Astrocyte of the cerebellum (primary cell): ENCODE results near the gene NEO1.

Experiments used
- DNase-seq: peaks from one replicate; pipeline ENCODE4 v3.0.0-alpha.2; 2011; ENCODE audit warnings: low read depth
- H3K4me3 ChIP-seq: 2 replicates; pipeline ENCODE4 v1.5.1; 2011; ENCODE audit warnings: mild to moderate bottlenecking, low read depth, low read length, moderate library complexity
- in situ Hi-C: cut with HindIII; loops from 2 replicates; pipeline ENCODE4 v1.10.0; 2017; ENCODE audit warnings: low sequenced_read_pairs
- TF ChIP-seq, protein P1 (sequence below): IDR thresholded peaks from 2 replicates; pipeline ENCODE4 v1.5.1; 2012; ENCODE audit warnings: low read length, low read depth, moderate library complexity, mild to moderate bottlenecking; ENCODE audit errors: missing control alignments

The NEO1 gene

DNA sequence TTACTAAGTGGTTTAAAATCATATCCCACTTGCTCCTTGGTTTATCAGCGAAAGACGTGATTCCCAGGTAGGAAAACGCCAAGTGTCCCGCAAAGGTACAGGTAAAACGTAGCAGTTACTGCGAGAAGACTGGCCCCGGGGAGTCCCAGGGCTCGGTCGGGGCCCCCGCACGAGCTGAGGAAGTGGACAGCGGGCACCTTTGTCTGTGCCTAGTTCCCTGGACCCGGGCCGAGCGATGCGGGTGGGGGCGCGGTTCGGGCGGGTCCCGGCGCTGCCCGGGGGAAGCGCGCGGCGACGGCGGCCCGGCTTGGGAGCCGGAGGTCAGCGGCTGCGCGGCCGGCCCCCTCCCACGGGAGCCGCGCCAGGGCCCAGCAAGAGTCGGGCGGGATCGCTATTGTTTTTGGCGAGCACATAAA, 864 bp upstream of the NEO1 start:
- TF ChIP-seq, protein P1, sequence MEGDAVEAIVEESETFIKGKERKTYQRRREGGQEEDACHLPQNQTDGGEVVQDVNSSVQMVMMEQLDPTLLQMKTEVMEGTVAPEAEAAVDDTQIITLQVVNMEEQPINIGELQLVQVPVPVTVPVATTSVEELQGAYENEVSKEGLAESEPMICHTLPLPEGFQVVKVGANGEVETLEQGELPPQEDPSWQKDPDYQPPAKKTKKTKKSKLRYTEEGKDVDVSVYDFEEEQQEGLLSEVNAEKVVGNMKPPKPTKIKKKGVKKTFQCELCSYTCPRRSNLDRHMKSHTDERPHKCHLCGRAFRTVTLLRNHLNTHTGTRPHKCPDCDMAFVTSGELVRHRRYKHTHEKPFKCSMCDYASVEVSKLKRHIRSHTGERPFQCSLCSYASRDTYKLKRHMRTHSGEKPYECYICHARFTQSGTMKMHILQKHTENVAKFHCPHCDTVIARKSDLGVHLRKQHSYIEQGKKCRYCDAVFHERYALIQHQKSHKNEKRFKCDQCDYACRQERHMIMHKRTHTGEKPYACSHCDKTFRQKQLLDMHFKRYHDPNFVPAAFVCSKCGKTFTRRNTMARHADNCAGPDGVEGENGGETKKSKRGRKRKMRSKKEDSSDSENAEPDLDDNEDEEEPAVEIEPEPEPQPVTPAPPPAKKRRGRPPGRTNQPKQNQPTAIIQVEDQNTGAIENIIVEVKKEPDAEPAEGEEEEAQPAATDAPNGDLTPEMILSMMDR = no peak
- H3K4me3 ChIP-seq = peak overlapping the region; percentile 71
- in situ Hi-C loops = no loop called here
- no peak for DNase-seq

DNA sequence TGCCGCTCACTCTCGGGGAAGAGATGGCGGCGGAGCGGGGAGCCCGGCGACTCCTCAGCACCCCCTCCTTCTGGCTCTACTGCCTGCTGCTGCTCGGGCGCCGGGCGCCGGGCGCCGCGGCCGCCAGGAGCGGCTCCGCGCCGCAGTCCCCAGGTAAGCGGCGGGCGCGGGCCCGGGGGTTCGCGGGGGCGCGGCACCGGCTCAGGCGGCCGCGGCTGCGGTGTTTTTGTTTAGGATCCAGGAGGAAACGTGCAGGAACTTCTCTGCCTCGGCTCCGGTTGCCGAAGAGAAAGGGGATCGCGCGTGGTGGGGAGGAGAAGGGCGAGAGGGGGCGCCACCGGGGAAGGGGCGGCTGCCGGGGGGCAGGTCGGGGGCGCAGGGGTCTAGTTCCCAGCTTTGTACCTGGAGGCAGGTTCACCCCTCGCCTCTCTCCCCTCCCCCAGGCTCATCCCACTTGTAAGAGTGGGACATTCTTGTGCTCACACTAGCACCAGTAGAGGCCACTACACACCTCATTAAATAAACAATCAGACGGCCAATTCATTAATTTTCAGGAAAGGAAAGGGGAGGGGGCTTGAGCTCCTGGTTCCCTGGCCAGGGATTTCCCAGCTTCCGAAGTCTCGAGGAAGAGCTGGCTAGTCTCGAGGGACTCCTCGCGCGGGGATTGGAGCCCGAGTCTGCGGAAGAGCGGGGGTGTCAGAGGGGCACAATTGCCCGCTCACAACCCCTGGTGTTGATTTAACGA, 562 bp downstream of the NEO1 start:
- TF ChIP-seq, protein P1 = peak; percentile 42
- DNase-seq = peak; percentile 27
- in situ Hi-C loops = no loop called here
- H3K4me3 ChIP-seq = peak overlapping the region; percentile 71

DNA sequence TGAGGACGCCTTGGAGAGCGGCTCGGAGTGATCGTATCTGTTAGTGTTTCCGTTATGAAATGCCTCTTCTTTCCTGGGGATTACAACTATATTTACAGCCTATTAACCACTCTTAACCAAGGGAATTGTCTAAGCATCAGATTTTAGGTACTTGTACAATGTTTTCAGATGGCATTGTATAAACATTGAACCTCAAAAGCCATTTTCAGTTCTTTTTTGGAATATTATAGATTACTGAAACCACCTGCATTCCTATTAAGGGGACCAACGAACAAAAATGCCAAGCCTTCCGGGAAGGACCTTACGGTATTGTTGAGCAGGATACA, 1.1 kb downstream of the NEO1 start:
- peak overlapping the region; percentile 71 for H3K4me3 ChIP-seq
- TF ChIP-seq, protein P1 = no peak
- in situ Hi-C loops = no loop called here
- DNase-seq = no peak

DNA sequence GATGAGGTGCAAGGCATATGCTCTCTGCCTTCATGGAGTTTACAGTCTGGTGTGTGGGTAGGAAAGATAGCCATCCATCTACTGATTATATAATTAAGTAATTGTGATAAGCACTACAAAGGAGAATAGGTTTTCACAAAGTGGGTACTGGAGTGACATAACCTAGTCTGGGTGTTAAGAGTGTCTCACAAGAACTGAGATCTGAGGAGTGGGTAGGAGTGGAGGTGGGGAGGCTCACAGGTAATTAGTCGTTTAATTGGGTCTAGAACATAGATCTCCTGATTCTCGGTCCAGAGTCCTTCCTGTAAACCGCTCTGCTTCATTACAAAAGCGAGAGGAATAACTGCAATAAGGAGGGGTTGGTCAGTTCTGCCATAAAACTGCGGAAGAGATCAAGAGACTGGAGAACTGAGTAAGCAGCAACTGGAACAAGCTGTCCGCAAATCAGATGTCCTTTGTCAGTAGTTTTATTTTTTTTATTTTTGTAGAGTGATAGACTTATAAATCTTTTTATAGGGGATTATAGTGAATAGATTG, 2.2 kb downstream of the NEO1 start:
- DNase-seq = no peak
- TF ChIP-seq, protein P1 = no peak
- in situ Hi-C loops = no loop called here
- no peak overlapping the region for H3K4me3 ChIP-seq

DNA sequence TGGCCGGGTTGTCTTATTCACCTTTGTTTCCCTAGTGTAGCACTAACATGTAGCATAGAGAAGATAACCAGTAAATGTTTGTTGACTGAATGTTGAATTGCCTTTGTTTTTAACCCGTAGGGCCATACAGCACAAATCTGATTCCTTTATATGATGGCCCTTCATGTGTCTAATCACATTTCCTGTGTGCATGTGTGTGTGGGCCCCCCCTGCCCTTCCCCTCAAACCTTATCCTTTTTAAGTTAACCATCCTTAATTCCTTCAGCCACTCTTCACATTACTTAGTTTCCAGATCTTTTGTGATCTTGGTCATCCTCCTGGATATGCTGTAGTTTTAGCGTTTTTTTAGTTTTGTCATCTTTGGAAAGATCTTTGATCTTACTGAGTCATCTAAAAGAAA, 4.2 kb downstream of the NEO1 start:
- no peak for DNase-seq
- in situ Hi-C loops = no loop called here
- H3K4me3 ChIP-seq = no peak overlapping the region
- TF ChIP-seq, protein P1 = no peak

DNA sequence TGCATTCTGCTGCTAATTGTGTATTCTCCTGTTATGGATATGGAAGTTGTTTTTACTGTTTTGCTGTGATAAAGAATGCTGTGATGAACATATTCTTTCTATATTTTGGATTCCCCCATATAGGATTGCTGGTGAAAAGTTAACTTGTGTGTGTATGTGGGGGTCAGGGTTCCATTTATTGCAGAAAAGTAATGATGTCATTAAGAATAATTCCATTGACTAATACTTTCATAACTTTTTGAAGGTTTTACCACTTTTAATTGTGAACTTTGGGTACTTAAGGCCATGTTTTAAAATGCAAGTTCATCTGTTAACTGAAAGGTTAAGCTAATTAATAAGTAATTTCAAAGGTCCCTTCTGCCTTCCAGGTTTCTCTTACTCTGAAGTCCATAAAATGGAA, 6.2 kb downstream of the NEO1 start:
- no peak for DNase-seq
- in situ Hi-C loops = no loop called here
- no peak overlapping the region for H3K4me3 ChIP-seq
- TF ChIP-seq, protein P1 = no peak
